Prostate gland (tissue), 2 donors: Measurements from ENCODE around the gene L3HYPDH.

ENCODE experiments used
- POLR2A ChIP-seq: fragments of 450-650 bp; IDR thresholded peaks from one replicate; pipeline ENCODE4 v1.6.1; 2016; ENCODE audit warnings: antibody characterized with exemption, mild to moderate bottlenecking
- TF ChIP-seq, protein P1 (sequence below), 4 experiments: fragments of 200-600 bp in 2 of 4; fragments of 450-650 bp in 2 of 4; sonication (generic) in 2 of 4; IDR thresholded peaks; 1 replicate in 3 of 4; 2 replicates in 1 of 4; pipeline ENCODE4 v1.5.1; 2016 to 2019; ENCODE audit warnings: antibody characterized with exemption in 4 of 4, mild to moderate bottlenecking in 2 of 4, moderate library complexity in 2 of 4

DNA sequence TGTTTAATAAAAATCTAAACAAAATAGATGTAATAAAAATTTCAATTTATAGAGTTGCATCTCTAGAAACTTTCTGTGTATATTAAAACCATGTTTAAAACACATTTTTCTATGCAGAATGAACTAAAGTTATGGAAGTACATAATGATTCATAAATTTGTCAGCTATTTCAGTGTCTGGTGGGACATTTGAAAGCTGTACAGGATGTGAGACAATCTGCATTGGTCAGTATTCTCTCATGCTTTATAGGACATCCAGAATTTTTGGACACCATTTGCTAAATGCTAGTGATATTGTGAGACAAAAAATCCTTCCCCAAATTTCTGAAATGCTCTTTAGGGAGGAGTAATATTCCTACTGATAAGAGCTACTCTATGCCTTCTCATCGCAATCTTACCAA lies 32.4 kb downstream of the L3HYPDH start:
- TF ChIP-seq POLR2A = no peak
- TF ChIP-seq, protein P1, sequence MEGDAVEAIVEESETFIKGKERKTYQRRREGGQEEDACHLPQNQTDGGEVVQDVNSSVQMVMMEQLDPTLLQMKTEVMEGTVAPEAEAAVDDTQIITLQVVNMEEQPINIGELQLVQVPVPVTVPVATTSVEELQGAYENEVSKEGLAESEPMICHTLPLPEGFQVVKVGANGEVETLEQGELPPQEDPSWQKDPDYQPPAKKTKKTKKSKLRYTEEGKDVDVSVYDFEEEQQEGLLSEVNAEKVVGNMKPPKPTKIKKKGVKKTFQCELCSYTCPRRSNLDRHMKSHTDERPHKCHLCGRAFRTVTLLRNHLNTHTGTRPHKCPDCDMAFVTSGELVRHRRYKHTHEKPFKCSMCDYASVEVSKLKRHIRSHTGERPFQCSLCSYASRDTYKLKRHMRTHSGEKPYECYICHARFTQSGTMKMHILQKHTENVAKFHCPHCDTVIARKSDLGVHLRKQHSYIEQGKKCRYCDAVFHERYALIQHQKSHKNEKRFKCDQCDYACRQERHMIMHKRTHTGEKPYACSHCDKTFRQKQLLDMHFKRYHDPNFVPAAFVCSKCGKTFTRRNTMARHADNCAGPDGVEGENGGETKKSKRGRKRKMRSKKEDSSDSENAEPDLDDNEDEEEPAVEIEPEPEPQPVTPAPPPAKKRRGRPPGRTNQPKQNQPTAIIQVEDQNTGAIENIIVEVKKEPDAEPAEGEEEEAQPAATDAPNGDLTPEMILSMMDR (IDR thresholded peaks at IDR 0.05) = no peak
